Kidney glomerular epithelial cell (primary cell): Measurements from ENCODE around the gene SP8.
"Not testable (repeated sequence)": the region's sequence is repeated elsewhere in the genome, so short reads cannot be mapped to it uniquely, and the experiment has no call there.

Source experiments
- DNase-seq: peaks from one replicate; lab custom pipeline; 2025; lab: John Stamatoyannopoulos, UW

The SP8 gene

DNA sequence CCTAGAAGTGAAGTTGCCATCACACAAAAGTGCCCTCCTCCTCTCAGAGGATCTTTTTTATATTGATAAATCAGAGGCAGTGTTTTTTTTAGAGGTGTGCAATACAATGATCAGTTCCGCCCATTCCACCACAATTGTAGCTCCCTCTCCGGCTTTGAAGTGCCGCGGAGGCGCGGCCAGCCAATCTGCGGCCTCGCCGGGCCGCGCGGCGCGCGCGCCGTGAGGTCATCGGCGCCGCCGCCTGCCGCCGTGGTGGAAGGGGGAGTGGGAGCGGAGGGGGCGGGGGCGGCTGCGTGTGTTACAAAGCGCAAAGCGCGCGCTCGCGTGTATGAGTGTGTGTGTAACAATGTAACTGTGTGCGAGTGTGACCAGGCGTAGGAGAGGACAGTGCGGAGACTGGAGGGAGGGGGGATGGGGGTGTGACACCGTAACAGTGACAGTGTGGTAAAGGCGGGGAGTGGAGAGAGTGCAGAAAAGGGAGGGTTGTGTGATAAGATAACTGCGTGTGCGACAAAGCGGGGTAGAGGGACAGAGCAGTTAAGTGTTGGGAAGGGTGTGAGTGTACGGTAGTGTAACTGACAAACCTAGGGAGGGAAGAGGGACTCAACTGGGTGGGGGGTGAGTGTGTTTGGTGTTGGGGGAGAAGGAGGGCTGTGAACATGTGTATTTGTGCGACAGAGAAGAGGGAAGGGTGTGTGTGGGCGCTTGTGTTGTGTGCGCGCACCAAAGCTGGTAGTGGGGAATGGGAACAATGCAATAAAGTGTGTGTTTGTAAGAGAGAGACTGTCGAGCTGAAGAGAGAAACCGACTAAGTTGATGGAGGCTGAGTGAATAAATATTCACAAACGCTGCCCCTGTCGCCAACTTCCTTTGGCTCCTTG is at the start of gene SP8:
TSS of gene SP8 (minus strand) at position 108 of the 881 bp plus-strand sequence. CDS start at position 20, 88 bp downstream.
- DNase-seq = no peak

DNA sequence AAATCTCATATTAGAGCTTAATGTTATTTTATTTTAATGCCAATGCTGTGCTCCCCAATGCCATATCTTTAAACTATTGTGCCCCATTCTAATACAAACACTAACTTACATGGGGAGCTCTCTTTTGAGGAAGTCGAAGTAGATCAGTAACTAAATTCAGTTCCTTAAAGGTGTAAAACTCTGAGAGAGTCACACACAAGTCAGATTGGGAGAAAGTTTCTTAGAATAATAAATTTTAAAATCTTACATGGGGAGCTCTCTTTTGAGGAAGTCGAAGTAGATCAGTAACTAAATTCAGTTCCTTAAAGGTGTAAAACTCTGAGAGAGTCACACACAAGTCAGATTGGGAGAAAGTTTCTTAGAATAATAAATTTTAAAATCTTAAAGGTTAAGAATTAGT is 49.7 kb upstream of the SP8 start:
- not testable (repeated sequence) for DNase-seq

DNA sequence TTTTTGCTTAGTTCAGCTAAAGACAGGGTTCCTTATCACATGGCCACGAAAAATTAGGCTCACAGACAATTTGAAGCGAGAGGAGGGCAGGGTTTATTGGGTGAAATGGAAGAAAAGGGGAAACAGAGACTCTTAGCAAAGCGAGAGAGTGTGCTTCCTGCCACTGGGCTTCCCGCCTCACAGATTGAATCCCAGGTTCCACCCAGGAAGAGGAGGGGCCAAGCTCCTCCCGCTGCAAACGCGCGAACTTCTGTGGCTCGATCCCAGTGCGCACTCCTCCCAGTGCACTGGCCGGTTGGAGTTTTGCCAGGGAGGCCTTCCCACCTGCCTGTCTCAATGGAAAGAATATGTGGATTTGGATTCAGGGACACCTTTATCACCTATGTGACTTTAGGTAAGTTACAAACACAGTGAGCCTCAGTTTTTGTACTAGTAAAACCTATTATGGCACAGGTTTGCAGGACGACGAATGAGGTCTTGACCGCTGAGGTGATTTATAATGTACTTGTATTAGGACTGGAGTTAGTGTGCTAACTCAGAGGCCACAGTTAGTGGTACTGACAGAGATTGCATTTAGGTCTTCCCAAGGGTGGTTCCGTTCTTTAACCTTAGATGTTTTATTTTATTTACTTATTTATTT is 48.5 kb upstream of the SP8 start:
- DNase-seq = no peak

- DNase-seq = no peak
Measured at GRCh38 chr7:20834656-20835055, 48.0 kb upstream of the SP8 start.

DNA sequence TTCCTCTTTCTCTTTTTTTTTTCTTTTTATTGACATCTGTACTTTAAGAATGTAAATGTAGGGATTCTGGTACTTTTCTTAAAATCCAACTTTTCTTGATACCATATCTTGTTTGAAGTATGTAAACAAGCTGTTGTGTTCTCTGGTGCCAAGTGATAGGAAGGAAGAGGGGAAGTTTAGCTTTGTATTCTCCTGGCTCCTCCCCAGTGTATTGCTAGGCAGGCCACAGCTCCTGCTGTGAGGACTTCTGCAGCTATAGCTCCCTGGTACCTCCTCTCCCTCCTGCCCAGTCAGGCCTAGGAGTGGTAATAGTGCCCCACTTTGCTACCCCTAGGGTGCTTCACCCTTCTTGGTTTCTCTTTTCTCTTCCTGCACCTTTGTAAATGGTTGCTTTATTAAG is 45.3 kb upstream of the SP8 start:
- no peak for DNase-seq

GRCh38 chr7:20831451-20831850 is 44.8 kb upstream of the SP8 start:
- DNase-seq = no peak

DNA sequence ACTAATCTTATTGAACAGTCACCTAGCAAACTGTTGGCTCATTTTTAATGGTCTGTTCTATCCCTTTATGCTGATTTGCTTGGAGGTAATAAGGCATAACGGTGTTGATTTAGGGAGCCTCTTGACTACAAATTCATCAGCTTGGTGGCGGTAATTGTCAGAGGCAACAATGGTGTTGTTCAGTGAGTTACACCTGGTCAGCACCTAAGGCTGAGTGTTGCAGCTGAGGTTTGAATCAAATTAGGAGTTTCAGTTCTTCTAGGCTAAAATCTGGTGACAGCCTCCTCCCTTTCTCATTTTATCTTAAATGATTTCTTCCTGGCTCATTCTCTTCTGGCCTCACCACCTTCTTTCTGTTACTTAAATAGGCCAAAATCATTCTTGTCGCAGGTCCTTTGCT is 42.3 kb upstream of the SP8 start:
- DNase-seq = no peak

GRCh38 chr7:20827172-20827571 is 40.5 kb upstream of the SP8 start:
- no peak for DNase-seq

DNA sequence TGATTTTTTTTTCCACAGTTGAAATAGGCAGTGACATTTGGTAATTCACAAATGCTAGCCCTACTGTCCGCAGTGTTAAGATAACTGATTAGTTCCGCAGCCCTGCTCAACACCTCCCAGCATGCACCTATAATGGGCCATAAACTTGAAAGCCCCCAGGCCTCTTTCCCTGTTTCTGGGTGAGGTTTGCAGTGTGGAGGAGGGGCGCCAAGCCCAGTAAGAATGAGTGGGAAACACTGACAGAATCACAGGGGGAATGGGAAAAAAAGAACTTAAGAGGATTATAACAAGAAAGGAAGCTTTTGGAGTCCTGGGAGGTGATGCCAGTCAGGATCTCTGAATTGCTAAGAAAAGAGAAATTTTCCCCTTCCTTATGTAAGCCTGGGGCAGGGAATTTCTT is 39.6 kb upstream of the SP8 start:
- no peak for DNase-seq

DNA sequence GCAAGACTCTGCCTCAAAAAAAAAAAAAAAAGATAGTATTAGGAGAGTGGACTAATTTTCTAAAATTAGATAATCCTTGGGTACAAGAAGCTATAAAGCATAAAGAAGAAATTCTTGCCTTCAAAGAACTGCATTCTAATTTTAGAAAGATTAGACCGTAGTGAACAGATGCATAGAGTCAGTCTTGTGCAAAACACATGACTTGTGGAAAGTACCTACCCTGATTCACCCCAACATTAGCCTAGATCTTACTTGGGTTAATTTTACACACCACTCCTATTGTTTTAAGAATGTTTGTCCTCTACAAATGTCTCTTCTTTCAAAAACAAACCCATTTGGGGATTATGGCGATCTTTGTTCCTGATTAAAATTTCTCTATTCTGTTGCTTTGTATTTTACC is 38.9 kb upstream of the SP8 start:
- no peak for DNase-seq

- not testable (repeated sequence) for DNase-seq
Measured at GRCh38 chr7:20821390-20821789, 34.7 kb upstream of the SP8 start.

- DNase-seq = no peak
Measured at GRCh38 chr7:20816372-20816959, 29.8 kb upstream of the SP8 start.

DNA sequence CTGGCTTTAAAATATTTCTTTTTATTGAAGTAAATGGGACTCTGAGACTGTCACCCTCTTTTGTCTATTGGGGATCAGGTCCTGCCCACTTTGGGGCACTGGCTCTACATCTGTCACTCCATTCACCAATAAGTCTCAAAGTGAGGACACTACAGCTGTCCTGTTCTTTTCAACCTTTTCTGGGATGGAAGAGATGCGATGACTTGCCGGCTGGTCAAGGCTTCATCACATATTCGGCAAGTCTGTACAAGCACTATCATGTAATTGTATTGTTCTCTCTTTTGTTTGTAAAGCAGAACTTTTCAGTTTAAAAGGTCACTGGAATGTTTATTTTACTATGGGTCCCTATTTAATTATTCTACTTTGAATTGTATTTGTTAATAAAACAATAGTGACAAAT is 17.7 kb upstream of the SP8 start:
- no peak for DNase-seq

- no peak for DNase-seq
Measured at GRCh38 chr7:20799566-20800366, 13.1 kb upstream of the SP8 start.

GRCh38 chr7:20798694-20799121 is 12.0 kb upstream of the SP8 start:
- DNase-seq = no peak

- DNase-seq = no peak
Measured at GRCh38 chr7:20798081-20798693, 11.5 kb upstream of the SP8 start.

- no peak for DNase-seq
Measured at GRCh38 chr7:20797462-20798080, 10.9 kb upstream of the SP8 start.

DNA sequence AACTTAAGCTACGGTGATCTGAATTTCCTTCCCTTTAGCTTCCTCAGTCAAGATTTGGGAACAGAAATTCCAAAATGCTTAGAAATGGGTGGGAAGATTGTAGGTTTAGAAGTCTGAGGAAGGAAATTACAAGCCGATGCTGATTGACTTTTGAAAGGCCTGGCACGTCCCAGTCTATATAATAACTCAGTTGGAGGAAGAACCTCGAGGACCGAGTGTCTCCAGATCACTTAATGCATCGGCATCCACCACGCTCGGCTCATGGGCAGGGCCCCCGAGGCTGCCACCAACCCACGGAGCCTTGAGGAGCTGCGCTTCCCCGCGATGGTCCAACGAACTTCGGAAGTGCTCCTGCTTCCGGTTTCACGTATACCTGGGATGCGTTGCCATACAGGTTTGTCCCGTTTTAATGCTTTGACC is 10.4 kb upstream of the SP8 start:
- no peak for DNase-seq

DNA sequence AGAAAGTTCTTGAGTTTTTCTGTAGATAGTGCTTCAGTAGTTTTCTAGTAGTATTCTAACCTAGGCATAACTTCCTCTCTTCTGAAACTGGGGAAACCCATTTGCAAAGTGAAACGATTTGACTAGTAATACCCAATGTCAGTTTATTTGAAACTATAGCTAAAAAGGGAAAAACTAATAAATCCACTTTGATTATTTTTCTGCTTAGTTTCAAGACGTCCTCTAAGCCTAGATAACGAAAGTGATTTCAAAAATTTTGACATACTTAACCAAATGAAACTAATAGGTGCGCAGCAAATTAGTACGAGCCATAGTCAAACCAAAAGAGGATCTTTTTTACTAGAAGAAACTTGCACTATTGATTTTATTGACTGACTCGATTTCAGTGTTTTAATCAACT is 9.8 kb upstream of the SP8 start:
- DNase-seq = no peak

DNA sequence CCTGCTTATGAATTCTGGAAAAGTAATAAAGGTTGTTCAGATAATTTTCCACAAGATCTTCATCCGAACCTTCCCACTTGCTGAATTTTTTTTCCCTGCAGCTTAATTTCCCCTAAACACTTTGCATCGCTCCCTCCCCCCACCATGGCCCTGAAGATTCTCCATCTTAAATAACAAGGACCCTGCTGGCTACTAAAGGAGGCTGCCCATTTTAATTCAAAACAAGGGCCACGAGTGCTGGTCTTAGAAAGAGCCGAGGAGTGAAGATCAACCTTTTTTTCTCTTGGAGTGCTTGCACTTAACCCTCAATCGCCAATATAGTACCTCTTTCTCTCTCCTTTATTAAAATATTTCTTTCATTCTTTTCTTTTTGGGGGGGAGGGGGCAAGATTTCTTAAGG is 9.2 kb upstream of the SP8 start:
- DNase-seq = no peak

- no peak for DNase-seq
Measured at GRCh38 chr7:20795361-20795760, 8.7 kb upstream of the SP8 start.
